ENCODE measurements around the gene SLC5A5.

The SLC5A5 gene

GRCh38 chr19:17837972-17838371 is 33.8 kb upstream of the SLC5A5 start:
- H3K36me3 ChIP-seq (ENCODE audit: control insufficient read depth in 2 of 2, insufficient read depth in 1 of 2, low read length in 2 of 2): no peaks in the 10 kb centered on the region
- CTCF ChIA-PET: interaction anchor here (0.6 kb wide), 1 partner anchor 366 kb away, joined by 4 read pairs; no protein-coding TSS in a partner anchor
- H3K27ac ChIP-seq (ENCODE audit: extremely low read depth, low read depth, low read length): no peak overlapping the region
- no peaks in the 10 kb centered on the region for H3K4me1 ChIP-seq (ENCODE audit: control insufficient read depth, insufficient read depth, low read length)
- H3K4me3 ChIP-seq (ENCODE audit: low read depth, low read length): no peak overlapping the region
- TF ChIP-seq REST (tag by site-specific recombination; IDR thresholded peaks at IDR 0.05) (no peak), ZNF623 (tag by site-specific recombination; IDR thresholded peaks at IDR 0.05) (no peak), GLIS2 (tag by site-specific recombination; IDR thresholded peaks at IDR 0.05) (no peak)
- H3K9me3 ChIP-seq (ENCODE audit: control insufficient read depth, insufficient read depth, low read depth, low read length): no peaks in the 10 kb centered on the region
- POLR2A ChIA-PET: interaction anchor here (0.7 kb wide), 1 partner anchor 683 kb away, joined by 3 read pairs; no protein-coding TSS in a partner anchor

GRCh38 chr19:17840019-17840418 is 31.7 kb upstream of the SLC5A5 start:
- TF ChIP-seq PRDM4 (tag by site-specific recombination; IDR thresholded peaks at IDR 0.05) (no peak), ZSCAN5A (tag by site-specific recombination; IDR thresholded peaks at IDR 0.05) (no peak), ZFP37 (tag by site-specific recombination; IDR thresholded peaks at IDR 0.05) (no peak), BCL6B (tag by site-specific recombination; IDR thresholded peaks at IDR 0.05) (no peak), ZNF274 (IDR thresholded peaks at IDR 0.05; ENCODE audit: low read length) (no peak), ZNF274 (tag by site-specific recombination; IDR thresholded peaks at IDR 0.05; ENCODE audit: borderline replicate concordance) (no peak), ZNF169 (tag by site-specific recombination; IDR thresholded peaks at IDR 0.05) (no peak), KLF9 (tag by site-specific recombination; IDR thresholded peaks at IDR 0.05; ENCODE audit: low read depth) (no peak), HOXA7 (CRISPR knock-in tag; IDR thresholded peaks at IDR 0.05; ENCODE audit: borderline replicate concordance) (no peak), ATF2 (tag by site-specific recombination; IDR thresholded peaks at IDR 0.05; ENCODE audit: low read depth) (no peak), PRDM1 (tag by site-specific recombination; IDR thresholded peaks at IDR 0.05) (no peak), ZSCAN16 (tag by site-specific recombination; IDR thresholded peaks at IDR 0.05) (no peak), HOXD13 (CRISPR knock-in tag; IDR thresholded peaks at IDR 0.05; ENCODE audit: borderline replicate concordance) (no peak), ZNF777 (tag by site-specific recombination; IDR thresholded peaks at IDR 0.05; ENCODE audit: borderline replicate concordance) (no peak)
- Histone ChIP-seq H3K9me3 (ENCODE audit: control insufficient read depth, insufficient read depth, low read depth, low read length) (no peaks in the 10 kb centered on the region), H3K36me3 (ENCODE audit: control insufficient read depth in 2 of 2, insufficient read depth in 1 of 2, low read length in 2 of 2) (no peaks in the 10 kb centered on the region), H3K4me3 (ENCODE audit: low read depth, low read length) (no peak overlapping the region), H3K4me1 (ENCODE audit: control insufficient read depth, insufficient read depth, low read length) (no peaks in the 10 kb centered on the region), H3K27ac (ENCODE audit: extremely low read depth, low read depth, low read length) (no peak overlapping the region)
- ChIA-PET CTCF (interaction anchor here (0.6 to 1.5 kb wide), 2 partner anchors 19 to 212 kb away, joined by 3 to 5 read pairs; partner anchors contain the start of gene RPL18A), POLR2A (no interaction called here)
